ENCODE data around the gene ALKBH3.

The ALKBH3 gene

GRCh38 chr11:43941257-43941994, 60.8 kb downstream of the ALKBH3 start:
- DNase-seq (ENCODE audit: low spot score), result peak; percentile 65

DNA sequence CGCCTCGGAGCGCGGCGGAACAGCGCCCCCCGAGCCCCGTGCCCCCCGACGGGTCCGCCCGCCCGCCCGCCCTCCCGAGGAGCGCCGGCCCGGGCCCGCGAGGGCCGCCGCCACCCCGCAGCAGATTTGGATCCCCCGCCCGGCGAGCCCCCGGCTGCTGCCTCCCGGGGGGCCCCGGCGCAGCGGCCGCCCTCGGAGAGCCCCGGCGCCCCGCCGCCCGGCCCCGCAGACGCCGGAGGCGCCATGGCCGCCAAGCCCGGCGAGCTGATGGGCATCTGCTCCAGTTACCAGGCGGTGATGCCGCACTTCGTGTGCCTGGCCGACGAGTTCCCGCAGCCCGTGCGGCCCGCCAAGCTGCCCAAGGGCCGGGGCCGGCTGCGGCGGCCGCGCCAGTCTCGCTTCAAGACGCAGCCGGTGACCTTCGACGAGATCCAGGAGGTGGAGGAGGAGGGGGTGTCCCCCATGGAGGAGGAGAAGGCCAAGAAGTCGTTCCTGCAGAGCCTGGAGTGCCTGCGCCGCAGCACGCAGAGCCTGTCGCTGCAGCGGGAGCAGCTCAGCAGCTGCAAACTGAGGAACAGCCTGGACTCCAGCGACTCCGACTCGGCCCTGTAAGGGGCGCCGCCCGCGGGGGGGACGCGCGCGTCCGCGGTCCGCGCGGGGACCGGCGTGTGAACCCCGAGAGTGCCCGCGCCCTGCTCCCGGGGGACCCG, 62.2 kb downstream of the ALKBH3 start:
- peak; percentile 69 for DNase-seq (ENCODE audit: low spot score)

DNA sequence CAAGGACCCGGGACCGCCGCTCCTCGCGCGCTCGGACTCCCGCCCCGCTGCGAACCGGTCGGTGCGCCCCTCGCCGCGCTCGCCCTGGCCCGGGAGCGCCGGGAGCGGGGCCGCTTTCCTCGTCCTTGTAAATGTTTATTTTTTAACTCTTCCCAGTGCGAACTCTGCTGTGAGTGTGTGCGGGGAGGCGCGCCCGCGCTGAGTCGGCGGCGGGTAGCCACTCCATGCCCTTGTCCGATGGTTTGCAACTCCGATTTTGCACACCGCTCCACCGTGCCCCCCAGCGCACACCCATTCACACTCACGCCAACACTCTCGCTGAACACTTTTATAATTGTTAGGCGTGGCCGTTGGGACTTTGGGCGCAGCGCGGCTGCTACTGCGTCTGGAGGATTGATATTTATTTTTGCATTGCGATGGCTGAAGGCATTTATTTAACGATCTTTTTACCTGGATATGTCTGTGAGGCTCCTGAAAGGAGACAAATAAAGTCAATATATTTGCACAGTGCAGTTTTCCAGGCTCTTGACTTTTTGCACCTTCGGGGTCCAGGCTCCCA, 62.8 kb downstream of the ALKBH3 start:
- DNase-seq (ENCODE audit: low spot score), result no peak

GRCh38 chr11:43943931-43944751, 63.5 kb downstream of the ALKBH3 start:
- DNase-seq (ENCODE audit: low spot score), result no peak

DNA sequence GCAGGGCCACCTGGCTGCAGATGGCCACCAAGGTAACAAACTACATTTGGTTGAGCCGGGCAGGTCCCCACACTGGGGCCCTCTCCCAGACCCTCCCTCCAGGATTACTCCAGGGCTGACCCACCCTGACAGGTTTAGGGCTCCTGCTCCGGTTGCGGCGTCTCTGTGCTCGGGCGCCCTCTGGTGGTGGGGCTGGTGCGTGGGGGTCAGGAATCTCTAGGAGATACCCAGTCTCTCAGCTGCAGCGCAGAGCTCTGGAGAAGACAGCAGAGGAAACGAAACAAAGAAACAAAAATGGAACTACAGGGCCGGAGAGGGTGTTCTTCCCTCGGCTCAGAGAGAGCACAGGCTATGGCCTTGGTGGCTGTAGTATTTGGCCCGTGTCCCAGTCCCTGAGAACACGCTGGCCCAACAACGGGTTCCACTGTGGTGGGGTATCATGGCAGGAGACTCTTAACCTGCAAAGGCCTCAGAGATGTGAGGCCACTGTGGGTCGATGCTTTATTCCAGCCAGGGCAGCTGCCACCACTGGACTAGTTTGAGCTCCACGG, 64.2 kb downstream of the ALKBH3 start:
- peak; percentile 84 for DNase-seq (ENCODE audit: low spot score)

DNA sequence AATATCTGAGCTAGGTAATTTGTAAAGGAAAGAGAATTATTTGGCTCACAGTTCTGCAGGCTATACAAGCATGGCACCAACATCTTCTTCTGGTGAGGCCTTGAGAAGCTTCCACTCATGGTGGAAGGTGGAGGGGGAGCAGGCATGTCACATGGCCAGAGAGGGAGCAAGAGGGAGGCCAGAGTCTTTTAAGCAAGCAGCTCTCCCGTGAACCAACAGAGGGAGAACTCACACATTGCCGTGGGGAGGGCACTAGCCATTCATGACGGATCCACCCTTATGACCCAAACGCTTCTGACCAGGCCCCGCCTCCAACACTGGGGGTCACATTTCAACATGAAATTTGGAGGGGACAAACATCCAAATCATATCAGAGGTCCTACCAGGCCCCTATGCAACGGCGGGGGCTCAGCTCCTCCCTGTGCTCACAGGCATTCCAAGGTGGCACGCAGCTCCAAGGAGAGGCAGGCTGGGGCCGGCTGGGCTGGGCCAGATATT, 66.4 kb downstream of the ALKBH3 start:
- DNase-seq (ENCODE audit: low spot score), result no peak

- DNase-seq (ENCODE audit: low spot score), result no peak
Measured at GRCh38 chr11:43947815-43948214, 67.2 kb downstream of the ALKBH3 start.

DNA sequence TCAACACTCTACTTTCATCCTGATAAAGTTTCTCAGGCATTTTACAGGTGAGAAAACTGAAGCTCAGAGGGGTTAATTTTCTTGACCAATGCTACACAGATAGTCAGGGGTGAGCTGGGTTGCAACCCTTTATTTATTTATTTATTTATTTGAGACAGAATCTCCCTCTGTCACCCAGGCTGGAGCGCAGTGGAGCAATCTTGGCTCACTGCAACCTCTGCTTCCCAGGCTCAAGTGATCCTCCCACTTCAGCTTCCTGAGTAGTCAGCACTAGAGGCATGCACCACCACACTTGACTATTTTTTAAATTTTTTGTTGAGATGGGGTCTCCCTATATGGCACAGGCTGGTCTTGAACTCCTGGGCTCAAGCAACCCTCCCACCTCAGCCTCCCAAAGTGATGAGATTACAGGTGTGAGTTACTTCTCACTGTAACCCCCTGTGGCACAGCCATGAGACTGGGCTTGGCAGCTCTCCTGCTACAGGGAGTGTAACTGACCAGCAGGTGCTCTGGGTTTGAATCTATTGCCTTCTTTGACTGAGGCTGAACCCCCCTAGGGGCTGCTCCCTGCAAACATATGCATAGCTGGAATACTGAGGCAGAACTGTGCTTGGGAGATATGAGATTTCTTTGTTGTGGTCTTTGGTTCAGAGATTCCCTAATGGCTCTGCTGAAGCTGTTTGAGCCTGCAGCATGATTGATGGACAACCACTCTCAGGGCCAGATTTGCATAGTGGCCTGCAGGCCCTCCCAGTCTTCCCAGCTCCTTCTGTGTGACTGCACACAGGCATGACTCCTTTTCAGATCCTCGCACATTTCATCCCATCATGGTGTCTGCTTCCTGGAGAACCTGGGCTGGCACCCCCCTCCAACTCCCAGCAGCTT, 68.0 kb downstream of the ALKBH3 start:
- no peak for DNase-seq (ENCODE audit: low spot score)

GRCh38 chr11:43950311-43950855, 69.8 kb downstream of the ALKBH3 start:
- DNase-seq (ENCODE audit: low spot score), result no peak

DNA sequence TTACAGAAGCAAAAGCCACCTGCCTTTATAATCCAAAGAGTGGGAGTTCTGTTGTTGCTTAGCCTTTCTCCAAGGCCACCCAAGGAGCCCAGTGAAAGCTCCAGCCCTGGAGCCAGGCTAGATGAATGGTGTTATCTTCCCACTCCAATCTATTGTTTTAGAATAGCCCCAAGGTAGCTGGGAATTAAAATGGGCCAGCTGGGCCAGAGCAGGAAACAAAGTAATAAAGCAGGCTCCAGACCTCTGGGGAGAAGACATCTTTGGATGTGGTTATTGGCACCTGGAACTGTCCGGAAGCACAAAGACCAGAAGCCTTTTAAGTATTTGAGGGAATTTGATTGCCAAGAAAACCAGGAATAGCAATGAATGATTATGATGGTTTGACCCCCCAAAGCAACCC, 70.6 kb downstream of the ALKBH3 start:
- no peak for DNase-seq (ENCODE audit: low spot score)

DNA sequence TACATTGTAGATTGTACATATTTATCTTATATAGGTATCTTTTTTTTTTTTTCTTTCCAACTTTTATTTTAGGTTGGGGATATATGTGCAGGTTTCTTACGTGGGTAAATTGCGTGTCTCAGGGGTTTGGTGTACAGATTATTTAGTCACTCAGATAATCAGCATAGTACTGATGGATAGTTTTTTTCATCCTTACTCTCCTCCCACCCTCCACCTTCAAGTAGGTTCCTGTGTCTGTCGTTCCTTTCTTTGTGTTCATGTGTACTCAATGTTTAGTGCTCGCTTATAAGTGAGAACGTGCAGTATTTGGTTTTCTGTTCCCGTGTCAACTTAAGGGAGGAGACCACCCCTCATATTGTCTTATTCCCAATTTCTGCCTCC, 71.4 kb downstream of the ALKBH3 start:
- DNase-seq (ENCODE audit: low spot score), result no peak

GRCh38 chr11:43952401-43953342, 72.0 kb downstream of the ALKBH3 start:
- DNase-seq (ENCODE audit: low spot score), result no peak

GRCh38 chr11:43953521-43953920, 72.9 kb downstream of the ALKBH3 start:
- no peak for DNase-seq (ENCODE audit: low spot score)

GRCh38 chr11:43954241-43954640, 73.6 kb downstream of the ALKBH3 start:
- DNase-seq (ENCODE audit: low spot score), result no peak

DNA sequence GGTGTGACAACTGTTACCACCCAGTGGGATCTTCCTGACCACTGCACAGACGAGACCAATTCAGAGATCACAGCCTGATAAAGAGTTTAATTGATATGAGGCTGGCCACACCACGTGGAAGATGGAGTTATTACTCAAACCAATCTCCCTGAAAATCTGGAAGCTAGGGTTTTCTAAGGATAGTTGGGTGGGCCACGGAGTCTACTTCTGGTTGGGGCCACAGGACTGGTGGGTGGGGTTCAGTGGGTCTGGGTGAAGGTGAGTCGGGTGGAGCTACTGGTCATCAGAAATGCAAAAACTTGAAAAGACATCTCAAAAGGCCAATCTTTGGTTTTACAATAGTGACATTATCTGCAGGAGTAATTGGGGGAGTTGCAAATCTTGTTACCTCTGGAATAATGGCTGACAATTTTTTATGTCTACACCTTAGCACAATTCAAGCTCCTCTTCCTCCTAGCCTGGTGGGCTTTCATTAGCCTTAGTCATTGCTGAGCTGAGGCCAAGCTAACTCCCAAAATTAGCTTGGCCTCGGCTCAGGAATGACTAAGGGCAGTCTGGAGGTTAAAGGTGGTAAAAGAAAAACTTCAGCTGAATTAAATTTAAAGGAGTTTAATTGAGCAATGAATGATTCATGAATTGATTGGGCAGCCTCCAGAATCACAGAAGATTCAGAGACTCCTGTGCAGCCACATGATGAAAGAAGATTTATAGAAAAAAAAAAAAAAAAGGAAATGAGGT, 74.9 kb downstream of the ALKBH3 start:
- no peak for DNase-seq (ENCODE audit: low spot score)

GRCh38 chr11:43957571-43957970, 76.9 kb downstream of the ALKBH3 start:
- no peak for DNase-seq (ENCODE audit: low spot score)

- DNase-seq (ENCODE audit: low spot score), result no peak
Measured at GRCh38 chr11:43959321-43959995, 78.8 kb downstream of the ALKBH3 start.

Measured in D341Med (cell line).